ENCODE results near the gene CCDC30.

DNA sequence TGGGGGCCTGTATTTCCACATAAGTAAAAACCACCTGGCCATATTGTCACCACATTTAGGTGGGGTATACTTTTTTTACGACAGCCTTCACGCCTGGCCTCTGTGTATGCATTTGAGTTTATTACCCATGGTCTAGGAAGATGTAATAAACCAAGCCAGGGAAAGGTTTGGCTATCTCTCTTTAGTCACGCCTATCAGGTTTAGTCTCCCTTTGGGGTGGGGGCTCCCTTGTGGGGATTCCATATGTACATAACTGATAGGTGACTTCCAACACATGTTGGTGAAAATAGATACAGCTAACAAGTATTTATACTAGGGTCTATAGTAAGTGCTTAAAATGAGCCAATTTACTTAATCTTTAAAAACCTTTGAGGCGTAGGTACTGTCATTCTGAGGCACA, 223.3 kb downstream of the CCDC30 start:
- TF ChIP-seq POLR2AphosphoS5 (IDR thresholded peaks at IDR 0.05) (no peak), CTCF (IDR thresholded peaks at IDR 0.05) (no peak), POLR2A (IDR thresholded peaks at IDR 0.05) (no peak), EP300 (IDR thresholded peaks at IDR 0.05; ENCODE audit: low read depth) (no peak)

Data from transverse colon (tissue), 4 donors.